HG03457 (cell line): ENCODE data around the gene ZBTB39.
"Not testable (repeated sequence)": the region's sequence is repeated elsewhere in the genome, so short reads cannot be mapped to it uniquely, and the experiment has no call there.

Experiments
- ATAC-seq: cut with Tn5 transposase; IDR thresholded peaks from one replicate; pipeline ENCODE4 v1.9.1; 2021; ENCODE audit warnings: moderate number of reproducible peaks; ENCODE audit not compliant: unreplicated experiment

ZBTB39 gene

DNA sequence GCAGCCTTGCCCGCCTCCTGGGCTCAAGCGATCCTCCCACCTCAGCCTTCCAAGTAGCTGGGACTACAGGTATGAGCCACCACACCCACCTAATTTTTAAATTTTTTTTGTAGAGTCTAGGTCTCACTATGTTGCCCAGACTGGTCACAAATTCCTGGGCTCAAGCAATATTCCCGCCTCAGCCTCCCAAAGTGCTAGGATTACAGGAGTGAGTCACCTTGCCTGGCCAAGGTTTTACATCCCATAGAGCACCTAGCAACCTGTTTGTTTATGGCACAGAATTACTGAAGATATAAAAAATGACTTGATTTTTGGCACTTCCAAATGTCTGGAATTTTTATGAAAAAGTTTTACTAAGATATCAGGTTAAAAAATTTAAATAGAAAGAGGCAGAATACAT is 27.1 kb upstream of the ZBTB39 start:
- no peak for ATAC-seq

DNA sequence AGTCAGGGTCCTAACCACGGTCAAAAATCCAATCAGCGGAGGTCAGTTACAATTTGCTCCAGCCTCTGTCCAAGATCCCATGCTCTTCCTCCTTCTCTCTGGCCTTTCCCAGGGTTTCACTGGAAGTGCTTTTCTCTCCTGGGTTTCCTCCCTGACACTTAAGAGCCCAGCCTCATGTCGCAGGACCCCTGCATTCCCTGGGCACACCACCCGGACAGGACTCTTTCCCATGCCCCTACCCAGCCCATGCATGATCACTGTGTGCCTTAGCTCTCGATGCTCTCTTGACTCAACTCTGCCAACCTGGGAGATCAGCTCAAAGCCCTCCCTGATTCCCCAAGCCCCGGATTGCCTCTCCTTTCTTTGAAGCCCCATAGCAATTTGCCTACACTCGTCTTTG is 25.4 kb upstream of the ZBTB39 start:
- no peak for ATAC-seq

DNA sequence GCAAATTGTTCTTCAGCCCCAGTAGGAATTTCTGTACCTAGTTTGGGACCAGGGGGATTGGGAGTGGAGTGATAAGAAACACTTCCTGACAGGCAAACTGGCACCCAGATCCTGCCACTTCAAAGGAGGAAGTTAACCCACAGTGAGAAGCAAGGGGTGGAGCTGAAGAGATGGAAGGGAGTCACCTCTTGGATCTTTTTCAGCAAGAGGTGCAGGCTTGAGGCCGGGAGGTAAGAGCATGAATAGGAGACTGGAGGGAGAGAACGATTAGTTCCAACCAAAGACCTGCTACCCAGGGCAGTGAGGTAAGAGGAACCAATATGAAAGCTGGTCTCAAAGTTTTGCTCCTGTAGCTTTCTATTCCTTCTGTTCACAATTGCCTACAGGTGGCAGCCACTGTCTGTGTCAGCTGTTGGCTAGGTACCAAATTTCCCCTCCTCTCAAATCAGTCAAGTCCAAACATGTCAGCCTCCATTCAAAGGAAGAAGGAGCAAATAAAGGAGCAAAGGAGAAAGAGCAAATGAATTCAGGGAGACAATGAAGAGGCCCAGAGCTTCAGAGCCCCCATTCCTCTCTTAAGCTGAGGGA is 24.9 kb upstream of the ZBTB39 start:
- no peak for ATAC-seq

DNA sequence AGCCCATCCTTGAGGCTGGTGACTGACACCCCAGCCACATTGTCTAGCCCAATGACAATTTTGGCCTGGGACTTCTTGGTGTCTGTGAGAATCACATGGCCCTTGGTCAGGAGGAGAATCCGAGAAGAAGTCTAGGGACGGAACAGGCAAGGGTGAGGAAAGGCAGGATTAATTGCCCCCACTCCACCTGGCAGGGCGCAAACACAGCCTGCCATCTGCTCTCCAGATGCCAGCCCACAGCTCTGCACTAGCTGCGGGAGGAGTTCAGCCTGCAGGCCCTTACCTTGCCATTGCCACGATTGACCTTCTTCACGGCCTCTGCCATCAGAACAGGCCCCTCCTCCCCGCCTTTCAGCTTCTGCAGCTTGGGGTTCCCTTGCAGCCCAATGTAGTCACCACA is 23.1 kb upstream of the ZBTB39 start:
- ATAC-seq, result no peak

DNA sequence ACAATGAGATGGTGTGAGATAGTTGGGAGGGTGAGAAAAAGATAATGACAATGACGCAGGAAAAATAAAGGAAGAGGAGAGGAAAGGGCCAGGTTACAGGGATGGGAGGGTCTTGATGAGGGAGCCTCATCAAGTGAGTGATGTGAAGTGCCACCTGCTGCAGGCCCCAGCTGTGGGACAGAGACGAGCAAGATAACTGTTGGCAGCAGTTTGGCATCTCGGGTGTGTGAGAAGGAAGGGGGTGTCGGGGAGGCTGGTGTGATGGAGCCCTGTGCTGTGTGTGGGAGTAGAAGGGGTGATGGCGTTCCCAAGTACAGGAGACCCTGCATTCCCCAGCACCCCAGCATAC is 21.4 kb upstream of the ZBTB39 start:
- ATAC-seq, result no peak

DNA sequence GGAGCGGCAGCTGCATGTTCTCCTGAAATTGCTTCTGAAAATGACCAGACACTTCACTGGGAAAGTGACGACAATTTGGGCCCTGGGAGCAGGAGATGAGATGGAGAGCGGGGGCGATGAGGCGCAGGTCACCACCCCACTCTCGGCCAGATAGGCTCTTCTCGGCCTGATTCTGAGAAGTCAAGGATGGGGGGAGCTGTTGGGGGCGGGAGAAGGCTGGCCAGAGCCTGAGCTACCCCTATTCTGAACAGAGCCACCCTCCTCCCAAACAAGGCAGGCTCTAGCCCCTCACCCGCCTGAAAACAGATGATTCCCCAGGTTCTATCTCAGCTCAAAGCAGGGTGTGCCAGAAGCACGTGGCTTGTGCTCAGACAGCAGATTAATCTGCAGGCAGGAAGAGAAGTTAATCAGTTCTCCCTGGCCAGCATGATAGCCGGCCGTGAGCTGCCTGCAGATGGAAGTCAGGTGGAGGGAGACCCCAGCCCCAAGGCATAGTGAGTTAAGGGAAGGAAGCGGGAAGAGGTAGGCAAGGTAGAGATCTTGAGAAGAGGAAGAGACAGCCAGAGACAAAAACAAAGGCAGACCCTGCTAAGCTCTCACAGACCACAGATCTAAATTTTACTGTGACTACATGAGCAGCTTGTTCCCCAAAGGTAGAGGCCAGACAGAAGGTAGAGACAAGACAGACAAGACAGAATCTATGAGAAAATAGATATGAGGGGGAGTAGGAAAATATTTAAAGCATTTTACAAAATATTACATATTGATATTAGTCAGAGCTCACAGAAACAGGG is 20.9 kb upstream of the ZBTB39 start:
- ATAC-seq, result no peak

DNA sequence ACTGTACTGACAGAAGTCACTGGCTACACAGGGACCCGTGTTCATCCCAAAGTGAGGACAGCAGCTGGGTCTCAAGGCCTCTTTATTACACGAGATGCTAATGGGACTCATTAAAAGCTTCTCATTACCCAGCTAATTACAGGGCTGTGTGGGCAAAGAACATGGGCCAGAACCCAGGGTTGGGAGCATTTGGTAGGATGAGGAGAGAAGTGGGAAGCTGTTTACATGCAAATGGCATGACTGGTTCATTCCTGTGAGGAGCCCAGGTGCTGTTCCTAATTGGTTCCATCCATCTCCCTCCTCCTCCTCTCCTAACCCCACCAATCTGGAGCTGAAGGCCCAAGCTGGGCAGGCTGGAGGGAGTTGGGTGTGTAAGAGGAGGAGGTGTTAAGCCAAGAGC is 18.9 kb upstream of the ZBTB39 start:
- ATAC-seq, result no peak

DNA sequence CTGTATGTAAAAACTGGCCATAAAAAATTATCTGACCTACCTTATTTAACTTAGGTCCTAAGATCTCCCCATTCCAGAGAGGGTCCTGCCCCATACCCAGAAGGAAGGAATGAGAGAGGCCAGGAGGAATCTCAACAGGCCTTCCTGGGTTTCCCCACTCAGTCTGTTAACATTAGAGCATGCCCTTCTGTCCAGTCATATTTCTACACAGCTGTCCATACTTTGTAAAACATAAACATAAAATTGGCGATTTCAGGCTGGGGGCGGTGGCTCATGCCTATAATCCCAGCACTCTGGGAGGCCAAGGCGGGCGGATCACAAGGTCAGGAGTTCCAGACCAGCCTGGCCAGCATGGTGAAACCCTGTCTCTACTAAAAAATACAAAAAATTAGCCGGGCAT is 16.0 kb upstream of the ZBTB39 start:
- ATAC-seq, result not testable (repeated sequence)

DNA sequence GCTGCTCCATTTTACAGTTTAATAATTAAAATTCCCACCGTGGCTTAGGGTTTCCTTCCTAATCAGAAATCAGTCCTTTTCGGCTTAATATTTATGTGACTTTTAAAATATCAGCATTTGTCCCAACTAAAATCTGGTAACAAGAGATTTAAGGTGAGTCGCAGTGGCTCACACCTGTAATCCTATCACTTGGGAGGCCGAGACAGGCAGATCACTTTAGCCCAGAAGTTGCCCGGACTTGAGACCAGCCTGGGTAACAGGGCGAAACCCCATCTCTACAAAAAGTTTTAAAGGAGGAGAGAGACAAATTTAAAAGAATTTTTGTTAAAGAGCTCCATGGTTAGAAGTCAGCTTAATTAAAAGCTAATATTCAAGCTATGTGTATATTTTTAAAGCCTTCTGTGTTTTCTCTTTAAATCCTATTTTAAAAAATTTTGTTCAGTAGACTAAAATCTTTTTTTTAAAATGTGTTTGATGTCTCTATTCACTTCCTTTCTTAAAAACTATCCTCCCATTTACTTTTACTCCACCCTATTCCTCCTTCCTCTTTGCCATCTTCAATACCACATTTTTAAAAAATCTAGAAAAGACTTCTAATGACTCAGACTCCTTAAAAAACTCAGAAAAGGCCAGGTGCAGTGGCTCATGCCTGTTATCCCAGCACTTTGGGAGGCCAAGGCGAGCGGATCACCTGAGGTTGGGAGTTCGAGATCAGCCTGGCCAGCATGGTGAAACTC is 13.8 kb upstream of the ZBTB39 start:
- no peak for ATAC-seq

DNA sequence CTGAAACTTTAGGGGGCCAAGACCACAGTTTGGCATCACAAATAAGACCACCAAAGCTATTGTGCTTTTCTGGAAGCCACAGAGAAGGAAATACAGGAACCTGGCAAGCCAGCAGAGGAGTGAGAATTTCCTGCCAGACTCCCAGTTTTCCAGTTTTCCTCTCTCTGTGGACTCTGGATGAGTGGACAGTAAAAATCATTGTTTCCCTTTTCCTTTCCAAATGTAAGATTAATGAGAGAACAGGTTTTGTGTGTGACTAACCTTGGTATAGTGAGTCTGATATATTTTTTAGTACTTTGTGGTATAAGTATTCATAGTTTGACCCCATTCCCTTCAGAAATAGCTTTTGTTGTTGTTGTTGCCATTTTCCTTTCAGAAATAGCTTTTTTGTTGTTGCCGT is 12.6 kb upstream of the ZBTB39 start:
- no peak for ATAC-seq

DNA sequence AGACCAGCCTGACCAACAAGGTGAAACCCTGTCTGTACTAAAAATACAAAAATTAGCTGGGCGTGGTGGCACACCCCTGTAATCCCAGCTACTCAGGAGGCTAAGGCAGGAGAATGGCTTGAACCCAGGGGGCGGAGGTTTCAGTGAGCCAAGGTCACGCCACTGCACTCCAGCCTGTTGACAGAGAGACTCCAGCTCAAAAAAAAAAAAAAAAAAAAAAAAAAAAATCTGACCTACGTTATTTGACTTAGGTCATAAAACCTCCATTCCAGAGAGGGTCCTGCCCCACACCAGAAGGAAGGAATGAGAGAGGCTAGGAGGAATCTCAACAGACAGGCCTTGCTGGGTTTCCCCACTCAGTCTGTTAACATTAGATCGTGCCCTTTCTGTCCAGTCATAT is 12.0 kb upstream of the ZBTB39 start:
- not testable (repeated sequence) for ATAC-seq

DNA sequence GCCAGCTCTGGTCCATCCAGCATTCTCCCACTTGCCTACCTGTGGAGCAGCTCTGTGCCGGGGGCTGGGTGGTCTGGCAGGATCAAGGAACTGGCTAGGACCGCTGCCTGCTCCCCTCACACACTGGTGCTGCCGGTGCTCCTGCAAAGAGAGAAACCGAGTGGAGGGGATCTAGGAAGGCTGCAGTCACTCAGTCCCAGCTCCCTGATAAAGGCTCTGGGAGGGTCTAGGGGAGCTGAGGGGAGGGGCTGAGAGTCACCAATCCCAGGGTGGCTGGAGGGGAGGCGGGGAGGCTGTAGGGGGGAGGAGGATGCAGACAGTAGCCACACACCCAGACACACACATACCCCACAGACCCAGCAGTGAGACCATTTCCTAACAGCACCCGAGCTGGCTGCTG is 10.0 kb upstream of the ZBTB39 start, which contains the start of gene TAC3:
TAC3 (minus strand) TSS at position 182 of the 400 bp plus-strand sequence. CDS start 732 bp downstream, outside the sequence.
- ATAC-seq, result no peak

DNA sequence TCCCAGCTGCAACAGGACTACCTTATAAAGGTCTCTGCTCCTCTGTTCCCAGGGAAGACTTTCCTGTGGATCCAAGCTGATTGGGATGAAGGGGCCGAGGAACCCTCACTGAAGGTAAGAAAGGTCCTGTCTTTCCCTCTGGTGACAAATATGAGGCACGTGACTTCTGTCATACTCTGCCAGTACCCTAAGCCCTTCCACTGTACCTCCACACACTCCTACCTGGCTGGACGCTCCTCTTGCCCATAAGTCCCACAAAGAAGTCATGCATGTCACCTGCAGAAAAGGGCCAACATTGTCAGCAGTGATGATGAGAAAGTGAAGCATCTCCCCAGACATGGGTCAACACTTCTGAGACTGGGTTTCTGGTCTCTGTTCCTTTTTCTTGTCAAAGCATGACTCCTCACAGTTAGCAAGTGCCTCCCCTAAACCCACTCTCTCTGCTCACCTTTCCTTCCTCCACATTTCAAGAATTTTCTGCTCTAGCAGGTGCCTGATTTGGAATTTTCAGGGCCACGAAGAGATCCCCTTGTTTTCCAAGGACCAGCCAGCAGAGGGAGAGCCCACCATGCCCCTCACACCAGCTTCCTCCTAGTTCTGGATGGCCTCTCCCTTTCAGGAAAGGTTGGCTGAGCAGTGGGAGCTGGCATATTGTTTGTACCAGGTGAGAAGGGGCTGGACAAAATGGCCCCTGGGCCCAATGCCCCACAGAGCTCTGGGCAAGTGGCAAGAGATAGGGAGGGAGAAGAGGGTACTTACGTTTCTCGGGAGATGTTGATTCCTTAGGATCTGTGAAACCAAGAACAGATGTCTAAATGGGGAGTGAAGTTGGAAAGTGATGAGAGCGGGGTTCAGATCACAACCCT is 6.5 kb upstream of the ZBTB39 start:
- no peak for ATAC-seq

DNA sequence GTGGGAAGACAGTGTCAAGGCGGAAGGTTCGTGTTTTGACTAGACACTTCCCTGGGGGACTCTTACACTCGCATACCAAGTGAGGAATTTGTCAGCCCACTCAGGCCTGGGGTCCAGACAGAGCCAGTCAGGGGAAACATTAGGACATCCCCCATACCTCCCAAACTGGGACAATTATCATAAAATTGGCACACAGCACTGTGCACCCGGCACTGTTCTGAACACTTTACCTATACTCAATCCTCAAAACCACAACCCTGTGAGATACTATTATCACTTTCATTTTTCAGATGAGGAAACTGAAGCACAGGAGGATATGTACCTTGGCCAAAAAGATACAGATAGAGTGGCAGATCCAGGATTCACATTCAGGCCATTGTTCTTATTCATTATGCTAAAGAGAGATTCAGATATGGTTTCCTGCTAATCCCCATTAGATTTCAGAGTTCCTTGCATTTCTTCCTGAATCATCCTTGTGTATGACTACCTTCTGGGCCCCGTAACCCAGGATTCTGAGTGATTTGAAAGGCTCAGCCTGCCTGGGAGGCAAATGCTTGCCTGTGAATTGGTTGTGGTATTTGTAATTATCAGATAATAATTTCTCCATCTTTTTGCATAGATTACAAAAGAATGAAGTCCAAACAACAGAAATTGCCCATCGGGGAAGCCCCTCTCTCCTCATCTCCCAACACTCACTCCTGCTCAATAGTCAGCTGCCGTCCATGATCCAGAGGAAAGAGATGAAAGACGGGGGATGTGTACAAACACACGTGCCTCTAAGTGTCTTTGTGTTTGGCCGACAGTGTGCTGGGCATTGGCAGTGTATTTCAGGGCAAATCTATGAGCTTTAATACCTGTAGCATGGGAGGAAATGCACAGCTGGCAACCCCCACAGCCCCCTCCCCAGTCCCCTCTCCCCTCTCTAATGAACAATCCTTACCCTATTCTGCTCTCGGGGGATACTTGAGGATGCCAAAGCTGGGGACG is 5.4 kb upstream of the ZBTB39 start:
- no peak for ATAC-seq

DNA sequence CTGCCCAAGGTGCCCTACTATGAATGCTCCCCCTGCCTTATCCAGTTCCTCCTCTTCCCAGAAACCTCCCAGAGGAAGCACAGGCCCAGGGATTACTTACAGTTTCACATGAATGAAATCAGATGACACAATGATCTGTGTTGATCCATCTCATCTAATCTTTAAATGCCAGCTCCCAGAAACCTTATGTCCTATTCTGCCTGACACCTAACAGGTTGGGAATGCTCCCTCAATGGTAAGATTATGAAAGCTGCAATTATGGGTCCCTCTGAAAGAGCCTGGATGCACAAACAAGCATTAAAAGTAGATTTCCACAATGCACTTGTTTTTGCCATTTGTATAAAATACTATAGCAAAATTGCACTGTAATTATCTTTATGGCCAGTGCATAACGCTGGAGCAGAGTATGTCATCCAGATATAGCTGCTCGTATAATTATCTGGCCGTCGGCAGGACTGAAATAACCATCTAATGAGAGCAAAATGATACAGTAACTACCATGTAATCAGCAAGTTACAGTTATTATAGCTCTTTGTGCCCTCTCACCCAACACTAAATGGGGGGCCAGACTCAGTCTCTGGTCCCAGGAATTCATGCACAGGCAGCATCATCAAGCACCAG is 4.4 kb upstream of the ZBTB39 start:
- ATAC-seq, result no peak

DNA sequence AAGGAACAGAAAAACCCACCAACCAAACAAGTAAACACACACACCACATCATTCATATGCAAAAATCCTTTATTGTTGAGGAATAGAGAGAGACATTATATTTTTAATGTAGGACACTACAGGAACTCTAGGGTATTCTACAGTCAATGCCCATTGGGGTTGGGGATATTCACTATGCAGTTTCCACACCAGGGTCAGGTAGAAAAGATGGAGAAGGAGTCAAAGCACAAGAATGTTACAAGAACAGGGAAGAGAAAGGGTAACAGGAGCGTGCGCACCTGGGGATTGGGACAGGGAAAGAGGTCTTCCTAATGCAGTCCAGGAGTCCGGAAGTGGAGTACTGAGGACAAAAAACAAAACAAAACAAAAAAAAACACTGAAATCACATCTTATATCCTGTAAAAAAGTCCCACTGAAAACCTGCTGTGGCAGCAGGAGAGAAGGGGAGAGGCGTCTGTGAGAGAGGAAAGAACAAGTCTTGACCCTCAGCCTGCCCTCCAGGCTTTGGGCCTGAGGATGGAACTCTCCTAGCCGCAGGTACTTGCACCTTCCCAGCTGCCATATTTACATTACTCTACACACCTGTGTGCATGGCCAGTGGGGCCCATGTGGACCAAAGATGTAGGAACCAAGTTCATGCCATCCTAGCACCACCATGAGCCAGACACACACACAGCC is 3.7 kb upstream of the ZBTB39 start:
- no peak for ATAC-seq

DNA sequence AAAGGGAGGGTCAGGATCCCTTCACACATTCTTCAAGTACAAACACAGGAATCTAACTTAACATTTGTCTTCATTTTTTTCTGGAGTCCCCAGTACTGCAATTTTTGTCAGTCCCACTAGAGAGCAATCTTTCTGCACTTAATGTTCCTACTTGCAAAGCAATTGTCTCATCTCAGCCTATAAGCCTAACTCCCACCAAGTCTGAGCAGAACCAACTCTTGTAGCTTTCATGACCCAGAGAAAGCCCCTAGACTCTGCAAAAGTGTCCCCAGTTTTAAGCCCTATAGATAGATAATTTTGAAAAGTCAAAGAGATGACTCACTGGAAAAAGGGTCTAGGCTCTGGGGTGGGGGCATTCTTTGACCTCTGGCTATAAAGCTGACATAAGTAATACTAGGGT is 1.8 kb upstream of the ZBTB39 start:
- no peak for ATAC-seq

DNA sequence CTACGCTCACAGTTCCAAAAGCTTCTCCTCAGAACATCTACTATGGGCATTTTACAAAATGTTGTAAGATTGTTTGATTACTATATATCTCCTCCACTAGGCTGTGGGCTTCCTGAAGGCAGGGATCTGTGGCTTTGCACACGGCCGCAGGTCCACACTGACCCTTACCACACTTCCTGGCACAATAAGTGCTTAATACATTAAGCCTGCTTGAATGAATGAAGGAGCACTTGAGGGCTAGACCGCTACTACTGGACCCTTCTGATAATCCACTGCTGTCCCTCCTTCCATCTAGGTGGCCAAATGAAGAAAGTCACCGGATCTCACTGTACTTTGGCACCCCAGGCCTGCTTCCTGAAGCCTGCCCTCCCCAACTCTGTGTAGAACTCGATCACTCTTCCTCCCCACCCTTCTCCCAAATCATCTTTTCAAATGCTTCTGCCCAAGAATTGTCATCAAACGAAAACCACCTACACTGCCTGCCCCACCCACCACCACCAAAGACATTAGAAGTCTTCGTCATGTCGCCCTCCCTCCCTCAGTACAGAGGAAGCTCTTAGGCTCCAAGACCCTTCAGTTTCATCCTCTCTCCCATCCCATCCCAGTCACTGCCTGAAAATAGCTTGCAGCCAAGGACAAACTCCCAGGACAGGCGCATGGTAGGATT is 596 bp upstream of the ZBTB39 start:
- ATAC-seq, result no peak
